NCI-H1105 treated with DMSO at 0.1 percent for 48 hours (cell line): ENCODE results near the gene DMKN.
"Not testable (repeated sequence)": the region's sequence is repeated elsewhere in the genome, so short reads cannot be mapped to it uniquely, and the experiment has no call there.

ENCODE experiments used
- DNase-seq: peaks from one replicate; lab custom pipeline; 2025; lab: John Stamatoyannopoulos, UW

DMKN gene

DNA sequence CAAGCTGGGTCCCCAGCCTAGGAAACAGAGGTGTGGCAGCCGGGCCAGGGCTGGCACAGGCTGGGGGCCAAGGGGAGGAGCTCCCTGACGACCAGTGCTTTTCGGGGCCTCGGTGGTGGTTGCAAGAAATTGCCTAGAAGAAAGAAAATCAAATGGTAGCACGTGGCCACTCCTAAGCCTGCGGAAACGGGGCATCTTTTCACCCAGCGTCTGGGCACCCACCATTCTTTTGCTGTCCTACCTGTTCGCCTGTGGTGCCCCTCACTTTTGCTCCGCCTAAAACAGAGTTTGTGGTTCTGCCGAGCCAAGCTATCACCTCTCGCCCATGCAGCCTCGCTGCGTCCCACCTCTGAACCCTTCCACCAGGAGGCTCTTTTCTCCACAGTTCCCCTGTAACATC, 16.0 kb downstream of the DMKN start:
- DNase-seq = no peak

GRCh38 chr19:35495107-35496064, 18.1 kb downstream of the DMKN start:
- DNase-seq = peak; percentile 45

- no peak for DNase-seq
Measured at GRCh38 chr19:35493971-35494370, 19.5 kb downstream of the DMKN start.

DNA sequence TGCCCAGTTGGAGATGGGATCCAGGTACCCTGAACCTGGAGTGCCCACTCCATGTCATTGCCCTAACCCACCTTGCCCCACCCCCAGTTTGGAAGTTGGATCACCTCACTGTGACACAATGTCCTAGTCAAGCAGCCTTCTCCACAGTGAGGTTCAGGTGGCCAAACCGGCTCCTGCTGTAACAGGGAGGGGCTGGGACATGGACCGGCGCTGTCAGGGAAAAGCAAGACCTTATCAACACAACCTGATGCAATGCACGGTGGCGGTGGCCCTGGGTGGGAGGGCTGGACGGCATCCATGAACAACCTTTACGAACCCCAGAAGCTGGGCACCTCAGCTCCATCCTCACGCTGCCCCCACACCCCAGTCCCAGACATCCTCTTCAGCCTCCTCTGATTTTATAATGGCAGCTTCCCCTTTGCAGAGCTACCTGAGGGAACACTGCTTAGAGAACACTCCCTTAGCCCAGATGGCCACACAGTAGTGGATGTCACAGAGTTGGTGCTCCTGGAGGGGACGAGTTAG, 21.6 kb downstream of the DMKN start:
- no peak for DNase-seq

DNA sequence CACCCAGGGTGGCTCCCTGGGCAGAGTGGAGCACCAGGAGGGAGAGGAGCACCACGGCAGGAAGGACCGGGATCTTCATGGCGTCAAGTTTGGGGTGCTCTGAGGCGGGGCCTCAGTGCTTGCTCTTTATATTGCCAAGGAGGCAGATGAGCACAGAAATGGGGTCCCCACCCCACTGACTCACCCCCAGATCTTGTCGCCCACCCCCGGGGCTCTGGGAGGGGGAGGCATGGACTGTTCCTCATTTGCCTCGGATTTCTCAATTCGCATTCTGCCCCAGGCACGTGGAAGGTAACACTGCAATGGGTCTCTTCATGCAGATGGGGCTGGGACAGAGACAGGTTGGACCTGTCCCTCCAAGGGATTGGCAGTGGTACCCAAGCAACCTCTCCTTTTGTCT, 23.1 kb downstream of the DMKN start, which contains the start of gene KRTDAP:
KRTDAP (minus strand) TSS at position 101 of the 400 bp plus-strand sequence; CDS start at position 79, 22 bp downstream.
- no peak for DNase-seq

GRCh38 chr19:35488677-35489076, 24.8 kb downstream of the DMKN start:
- no peak for DNase-seq

DNA sequence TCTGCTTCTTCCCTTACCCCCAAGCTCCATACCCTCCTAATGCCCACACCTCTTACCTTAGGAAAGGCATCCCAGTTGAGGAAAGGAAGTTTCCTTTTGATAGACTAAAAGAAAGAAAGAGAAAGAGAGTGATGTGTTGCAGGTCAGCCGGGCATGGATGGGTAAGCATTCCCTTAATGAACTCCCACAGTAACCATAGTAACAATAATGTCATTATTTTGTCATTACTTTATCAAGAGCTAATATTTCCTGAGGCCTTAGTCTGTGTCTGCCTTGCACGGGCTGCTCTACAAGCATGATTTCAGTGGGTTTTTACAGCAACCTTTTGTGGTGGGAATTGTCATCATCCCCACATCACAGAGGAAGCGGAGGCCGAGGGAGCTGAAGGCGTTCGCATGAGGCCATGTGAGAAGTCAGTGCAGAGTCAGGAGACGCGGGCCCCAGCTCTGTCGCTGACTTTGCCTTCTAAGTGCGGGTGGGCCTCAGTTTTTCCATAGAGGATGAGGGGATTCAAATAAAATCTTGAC, 25.7 kb downstream of the DMKN start:
- DNase-seq = no peak

GRCh38 chr19:35486268-35486708, 27.2 kb downstream of the DMKN start:
- DNase-seq = no peak

DNA sequence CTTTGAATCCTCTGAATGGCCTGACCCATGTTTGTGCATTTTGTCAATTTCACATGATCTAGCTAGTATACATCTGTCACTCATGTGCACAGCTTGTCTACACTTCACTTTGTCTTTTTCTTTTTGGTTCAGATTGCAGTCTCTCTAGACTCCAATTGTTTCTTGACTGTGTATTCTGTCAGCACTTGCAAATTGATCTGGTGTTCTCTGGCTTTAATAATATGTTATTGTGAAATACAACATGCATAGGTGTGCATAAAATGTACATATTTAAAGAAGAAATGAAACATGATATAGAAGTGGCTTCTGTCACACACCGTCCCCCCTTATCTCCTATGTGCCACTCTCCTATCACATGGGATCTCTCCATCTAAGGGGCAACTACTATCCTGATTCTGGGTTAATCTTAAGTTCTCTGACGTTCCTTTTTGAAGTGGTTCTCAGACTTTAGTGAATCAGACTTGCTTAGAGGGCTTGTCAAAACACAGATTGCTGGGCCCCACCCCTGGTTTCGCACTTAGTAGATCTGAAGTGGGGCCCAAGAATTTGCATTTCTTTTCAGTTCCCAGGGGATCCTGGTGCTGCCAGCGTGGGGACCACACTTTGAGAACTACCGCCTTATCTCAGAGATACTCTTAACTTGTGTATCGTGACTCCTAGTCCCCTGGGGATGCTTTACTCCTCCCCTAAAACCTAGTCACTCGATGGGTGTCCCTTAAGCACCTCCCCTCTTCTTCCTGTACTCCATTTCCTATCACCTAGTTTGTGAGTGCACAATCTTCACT, 29.0 kb downstream of the DMKN start:
- no peak for DNase-seq

DNA sequence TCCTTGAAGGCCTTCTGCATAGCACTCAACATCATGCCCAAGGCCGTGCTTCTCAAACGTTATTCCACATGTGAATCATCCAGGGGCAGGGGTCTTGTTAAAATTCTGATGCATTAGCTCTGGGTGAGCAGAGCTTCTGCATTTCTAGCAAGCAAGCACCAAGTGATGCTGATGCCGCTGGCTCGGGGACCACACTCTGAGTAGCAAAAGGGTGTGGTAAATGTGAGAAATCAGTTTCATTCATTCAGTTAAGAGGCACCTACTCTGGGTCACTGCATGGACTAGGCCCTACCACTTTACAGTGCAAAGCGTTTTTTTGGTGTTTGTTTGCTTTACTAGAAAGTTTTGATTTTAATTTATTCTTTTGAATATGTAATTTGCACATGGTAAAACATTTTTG, 30.4 kb downstream of the DMKN start:
- no peak for DNase-seq

DNA sequence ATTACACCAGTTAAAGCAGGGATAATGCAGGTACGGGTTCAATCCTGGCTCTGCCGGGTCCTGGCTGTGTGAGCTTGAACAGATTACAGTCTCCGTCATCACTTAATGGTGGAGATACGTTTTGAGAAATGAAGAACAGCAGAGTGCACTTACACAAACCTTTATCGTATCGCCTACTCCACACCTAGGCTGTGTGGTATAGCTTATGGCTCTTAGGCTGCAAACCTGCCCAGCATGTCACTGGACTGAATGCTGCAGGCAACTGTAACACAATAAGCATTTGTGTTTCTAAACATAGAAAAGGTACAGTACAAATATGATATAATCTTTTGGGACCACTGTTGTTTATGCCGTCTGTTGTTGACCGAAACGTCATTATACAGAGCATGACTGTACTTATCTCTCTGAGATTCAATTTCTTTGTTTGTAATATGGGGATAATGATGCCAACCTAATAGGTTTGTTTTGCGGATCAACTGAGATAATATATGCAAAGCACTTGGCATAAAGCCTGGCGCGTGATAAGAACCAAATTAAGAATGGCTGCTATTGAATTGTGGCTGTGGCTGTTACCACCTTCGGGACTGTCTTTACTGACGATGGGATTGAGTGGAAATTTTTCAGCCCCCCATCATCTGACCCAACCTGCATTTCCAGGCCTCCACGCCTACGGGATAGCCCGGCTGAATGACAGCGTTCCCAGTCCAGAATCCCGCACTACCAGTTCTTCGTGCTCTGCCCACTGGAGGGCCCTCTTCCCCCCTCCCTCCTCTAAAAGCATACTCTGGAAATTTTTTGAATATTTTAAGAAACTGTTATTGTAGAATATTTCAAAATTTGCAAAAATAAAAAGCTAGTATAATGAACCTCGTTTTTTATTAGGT, 34.4 kb downstream of the DMKN start:
- peak; percentile 85 for DNase-seq

DNA sequence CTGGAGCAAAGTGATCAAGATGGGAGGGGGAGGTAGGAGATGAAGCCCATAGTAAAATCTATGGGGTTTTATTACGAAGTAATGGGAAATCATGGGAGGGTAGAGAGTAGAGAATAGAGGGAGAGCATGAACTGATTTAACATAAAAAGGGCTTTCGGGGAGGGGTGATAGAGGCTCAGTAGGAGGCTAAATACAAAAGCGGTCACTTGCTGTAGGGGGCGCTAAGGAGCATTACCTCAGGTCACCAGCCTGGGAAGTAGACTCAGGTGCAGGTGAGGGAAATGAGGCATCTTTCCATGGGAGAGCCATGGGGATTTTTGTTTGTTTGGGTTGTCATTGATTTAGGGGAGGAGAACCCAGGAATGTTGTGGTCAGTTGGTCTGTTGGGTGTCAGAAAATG, 37.3 kb downstream of the DMKN start:
- no peak for DNase-seq

- DNase-seq = not testable (repeated sequence)
Measured at GRCh38 chr19:35474594-35474993, 38.9 kb downstream of the DMKN start.

- DNase-seq = no peak
Measured at GRCh38 chr19:35474104-35474503, 39.3 kb downstream of the DMKN start.

DNA sequence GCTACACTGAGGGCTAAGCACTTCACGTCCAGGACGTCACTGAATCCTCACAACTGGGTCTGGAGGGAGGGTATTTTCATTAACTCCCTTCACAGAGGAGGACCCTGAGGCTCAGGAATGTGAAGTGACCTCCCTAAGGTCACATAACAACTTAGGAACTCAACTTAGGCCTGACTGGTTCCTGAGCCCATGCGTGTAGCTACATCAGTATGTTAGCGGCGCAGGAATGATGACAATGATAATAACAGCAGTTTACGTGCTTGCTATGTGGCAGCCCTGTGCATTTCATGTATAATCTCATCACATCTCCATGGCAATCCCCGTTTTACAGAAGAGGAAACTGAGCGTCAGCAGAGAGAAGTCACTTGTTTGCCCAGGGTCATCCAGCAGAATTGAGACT, 41.5 kb downstream of the DMKN start:
- DNase-seq = no peak

GRCh38 chr19:35471075-35471474, 42.4 kb downstream of the DMKN start:
- not testable (repeated sequence) for DNase-seq

GRCh38 chr19:35470128-35470527, 43.3 kb downstream of the DMKN start:
- no peak for DNase-seq

GRCh38 chr19:35468637-35469036, 44.8 kb downstream of the DMKN start:
- DNase-seq = peak; percentile 3

DNA sequence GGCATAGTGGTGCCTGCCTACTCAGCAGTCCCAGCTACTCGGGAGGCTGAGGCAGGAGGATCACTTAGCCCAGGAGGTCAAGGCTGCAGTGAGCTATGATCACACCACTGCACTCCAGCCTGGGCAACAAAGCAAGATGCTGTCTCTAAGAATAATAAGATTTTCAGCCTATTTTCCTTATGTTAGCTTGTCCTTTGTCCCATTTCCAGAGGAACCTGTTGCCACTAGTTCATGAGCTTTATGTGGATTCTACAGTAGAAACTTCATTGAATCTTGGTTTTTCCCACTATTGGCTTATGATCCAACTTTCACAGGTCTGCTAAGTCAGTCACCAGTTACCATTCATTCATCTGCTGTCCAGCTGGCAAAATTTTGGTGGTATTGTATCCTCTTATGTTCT, 47.2 kb downstream of the DMKN start:
- DNase-seq = no peak

- not testable (repeated sequence) for DNase-seq
Measured at GRCh38 chr19:35462956-35463355, 50.5 kb downstream of the DMKN start.

- no peak for DNase-seq
Measured at GRCh38 chr19:35462476-35462953, 50.9 kb downstream of the DMKN start.
